Small intestine (tissue), 7 donors: ENCODE data around the gene CPSF3. TPM values are rescaled to one million over a fixed set of nuclear protein-coding genes. Genes with fewer than 3 reads are reported as not detected.
"Not testable (repeated sequence)": the region's sequence is repeated elsewhere in the genome, so short reads cannot be mapped to it uniquely, and the experiment has no call there.

Source experiments
- DNase-seq, 2 donors: peaks; one replicate each; pipeline versions ENCODE4 v3.0.0 to v3.0.0-alpha.2; 2013
- FAIRE-seq: peaks from 2 replicates; lab custom pipeline; 2012; peaks lifted over from hg19 to GRCh38; lab: Jason Lieb, UNC
- H3K27ac ChIP-seq, 3 donors: one replicate each; pipeline ENCODE4 v1.5.1; 2013; ENCODE audit warnings: low read length in 2 of 3, mild to moderate bottlenecking in 2 of 3, control low read depth in 1 of 3, inconsistent platforms in 1 of 3, low read depth in 1 of 3, moderate library complexity in 1 of 3
- H3K27me3 ChIP-seq, 3 donors: one replicate each; pipeline ENCODE4 v1.6.1; 2013; ENCODE audit warnings: low read length in 3 of 3, inconsistent platforms in 1 of 3; ENCODE audit not compliant: control insufficient read depth in 3 of 3, insufficient read depth in 3 of 3
- H3K36me3 ChIP-seq, 3 donors: one replicate each; pipeline ENCODE4 v1.6.1; 2013; ENCODE audit warnings: low read length in 3 of 3, inconsistent platforms in 1 of 3, low read depth in 1 of 3, mild to moderate bottlenecking in 1 of 3, moderate library complexity in 1 of 3; ENCODE audit not compliant: control insufficient read depth in 3 of 3, insufficient read depth in 2 of 3
- H3K4me1 ChIP-seq, 3 donors: one replicate each; pipeline ENCODE4 v1.6.1; 2013; ENCODE audit warnings: low read length in 2 of 3, inconsistent platforms in 1 of 3, low read depth in 1 of 3, mild to moderate bottlenecking in 1 of 3, moderate library complexity in 1 of 3; ENCODE audit not compliant: control insufficient read depth in 3 of 3, insufficient read depth in 2 of 3
- H3K4me3 ChIP-seq, 3 donors: one replicate each; pipeline ENCODE4 v1.5.1; 2013; ENCODE audit warnings: low read length in 3 of 3, control low read depth in 1 of 3, inconsistent platforms in 1 of 3, low read depth in 1 of 3, mild to moderate bottlenecking in 1 of 3, moderate library complexity in 1 of 3
- H3K9me3 ChIP-seq, 2 donors: one replicate each; pipeline ENCODE4 v1.6.1; 2013; ENCODE audit warnings: low read depth in 1 of 2, low read length in 1 of 2; ENCODE audit not compliant: control insufficient read depth in 2 of 2, insufficient read depth in 1 of 2
- WGBS, 3 donors: extraction: QIAGEN DNeasy Blood & Tissue Kit; methylation state at CpG; one replicate each; pipeline ENCODE4 v1.1.7; 2013; 5-methylcytosine and 5-hydroxymethylcytosine counted together
- polyA plus RNA-seq, 4 donors: library from polyadenylated mRNA; stranded (reverse) in 3 of 4; unstranded in 1 of 4; fragments of 200-250 nt in 3 of 4; fragments of 120-200 nt in 1 of 4; gene quantifications; one replicate each; pipeline versions ENCODE4 v1.2.1 to v1.2.3, GENCODE V29; 2013
- donor health status: healthy with polysubstance abuse.
- donor health status: control.
- donor health status: control.
- donor health status: Bipolar disorder and iron deficiency.
- donor health status: healthy.

Gene CPSF3
- polyA plus RNA-seq, 4 donors = 11.1 to 34.8 (median 18.4) TPM

GRCh38 chr2:9390991-9391390 is 32.5 kb upstream of the CPSF3 start:
- no peak for FAIRE-seq

GRCh38 chr2:9391961-9392720 is 31.3 kb upstream of the CPSF3 start:
- 90 to 93% (median 91%) methylated on average over 13 of the region's 13 CpGs for WGBS, 3 donors
- no peaks in the 10 kb centered on the region for H3K27me3 ChIP-seq
- DNase-seq (no peak), FAIRE-seq (no peak)
- peaks cover 0 to 85% (median 7%) of the 10 kb centered on the region in 3 donors for H3K36me3 ChIP-seq
- H3K27ac ChIP-seq = no peak overlapping the region
- H3K9me3 ChIP-seq = no peaks in the 10 kb centered on the region
- no peak overlapping the region for H3K4me3 ChIP-seq
- no peaks in the 10 kb centered on the region for H3K4me1 ChIP-seq

More at GRCh38 chr2:9390991-9391390, 32.5 kb upstream of the CPSF3 start:
- WGBS, 3 donors = 93 to 95% (median 93%) methylated on average over 19 of the region's 19 CpGs
- no peak for DNase-seq
- H3K27ac ChIP-seq = no peak overlapping the region
- no peaks in the 10 kb centered on the region for H3K27me3 ChIP-seq
- no peak overlapping the region for H3K4me3 ChIP-seq
- peaks cover 0 to 81% (median 10%) of the 10 kb centered on the region in 3 donors for H3K36me3 ChIP-seq
- H3K9me3 ChIP-seq = no peaks in the 10 kb centered on the region
- H3K4me1 ChIP-seq = no peaks in the 10 kb centered on the region

DNA sequence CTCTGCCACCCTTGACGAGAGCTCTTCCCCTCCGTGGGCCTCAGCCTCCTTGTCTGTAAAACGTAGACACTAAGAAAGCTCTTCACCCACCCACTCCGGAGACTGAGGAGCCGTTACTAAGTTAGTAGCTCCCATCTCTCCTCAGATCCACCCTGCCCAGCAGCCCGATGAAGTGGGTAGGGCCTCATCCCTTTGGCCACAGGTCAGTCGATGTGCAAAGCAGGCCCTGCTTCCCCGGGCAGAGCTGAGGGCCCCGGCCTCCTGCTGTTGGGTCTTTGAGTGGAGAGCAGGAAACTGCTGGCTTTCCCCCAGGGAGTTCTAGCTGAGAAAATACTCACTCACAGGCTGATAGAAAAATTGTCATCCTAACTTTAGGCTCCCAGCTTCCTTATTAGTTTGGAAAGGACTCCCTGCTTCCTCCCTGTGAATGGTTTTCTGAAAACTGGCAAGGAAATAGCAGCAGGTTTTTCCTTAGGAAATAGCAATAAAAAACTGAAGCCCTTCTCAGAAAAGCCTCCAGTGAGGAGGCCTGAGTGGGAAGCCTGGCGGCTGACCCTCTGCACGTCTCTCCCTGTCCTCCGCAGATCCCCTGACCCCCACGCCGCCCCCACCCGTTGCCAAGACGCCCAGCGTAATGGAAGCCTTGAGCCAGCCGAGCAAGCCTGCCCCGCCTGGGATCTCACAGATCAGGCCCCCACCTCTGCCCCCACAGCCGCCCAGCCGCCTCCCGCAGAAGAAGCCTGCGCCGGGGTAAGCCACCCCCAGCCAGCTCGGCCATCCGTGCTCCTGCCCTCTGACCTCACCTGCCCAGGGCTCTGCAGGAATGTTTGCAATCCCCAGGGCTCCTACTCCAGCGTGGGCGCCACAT is 30.3 kb upstream of the CPSF3 start:
- DNase-seq (no peak), FAIRE-seq (no peak)
- Histone ChIP-seq H3K4me3 (no peak overlapping the region), H3K36me3 (peaks cover 0 to 84% (median 7%) of the 10 kb centered on the region in 3 donors), H3K27ac (peak overlapping the region in 1 of 3 donors; percentile 22), H3K27me3 (no peaks in the 10 kb centered on the region), H3K9me3 (no peaks in the 10 kb centered on the region), H3K4me1 (no peaks in the 10 kb centered on the region)
- WGBS, 3 donors = 72 to 86% (median 84%) methylated on average over 24 to 28 of the region's 28 CpGs

DNA sequence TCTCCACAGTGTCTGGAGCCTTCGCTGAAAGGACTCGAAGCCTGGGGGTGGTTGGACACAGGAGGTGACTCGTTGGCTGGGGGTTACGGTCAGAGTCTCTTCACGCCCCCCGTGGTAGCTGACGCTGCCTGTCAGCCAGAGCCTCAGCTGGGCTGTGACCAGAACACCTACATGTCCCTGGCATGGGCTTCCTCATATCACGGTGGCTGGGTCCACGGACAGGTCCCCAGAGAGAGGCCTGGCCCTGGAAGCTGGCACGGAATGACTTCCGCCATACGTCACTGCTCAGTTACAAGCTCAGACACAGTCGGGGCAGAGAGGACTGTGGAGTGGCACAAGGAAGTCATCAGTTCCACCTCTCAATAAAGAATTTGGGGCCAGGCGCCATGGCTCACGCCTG is 28.6 kb upstream of the CPSF3 start:
- Histone ChIP-seq H3K4me3 (no peak overlapping the region), H3K27ac (no peak overlapping the region), H3K27me3 (no peaks in the 10 kb centered on the region), H3K9me3 (no peaks in the 10 kb centered on the region), H3K36me3 (peaks cover 0 to 79% (median 7%) of the 10 kb centered on the region in 3 donors), H3K4me1 (no peaks in the 10 kb centered on the region)
- FAIRE-seq = no peak
- 92 to 93% (median 92%) methylated on average over 15 of the region's 15 CpGs for WGBS, 3 donors
- no peak for DNase-seq

DNA sequence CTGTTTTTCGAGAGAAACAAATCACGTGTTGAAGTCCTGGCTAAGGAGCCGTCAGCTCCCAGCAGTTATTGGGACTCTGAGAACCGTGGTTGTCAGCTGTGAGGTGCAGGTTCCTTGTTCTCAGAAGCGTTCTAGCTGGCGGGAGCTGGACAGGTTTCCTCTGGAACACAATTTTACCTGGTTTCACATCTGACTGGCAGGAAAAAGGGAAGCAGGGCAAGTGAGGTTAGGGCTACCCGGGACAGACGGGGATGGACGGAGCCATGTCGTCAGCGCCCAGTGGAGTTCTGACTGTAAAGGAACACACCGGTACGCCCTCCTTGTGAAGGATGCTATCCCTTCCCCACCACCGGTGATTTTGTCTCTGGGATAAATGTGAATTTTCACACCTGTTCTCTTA is 26.3 kb upstream of the CPSF3 start:
- WGBS, 3 donors = 94 to 95% (median 95%) methylated on average over 14 of the region's 14 CpGs
- no peaks in the 10 kb centered on the region for H3K27me3 ChIP-seq
- no peaks in the 10 kb centered on the region for H3K9me3 ChIP-seq
- DNase-seq (no peak), FAIRE-seq (no peak)
- no peak overlapping the region for H3K27ac ChIP-seq
- H3K4me1 ChIP-seq = no peaks in the 10 kb centered on the region
- H3K36me3 ChIP-seq = peaks cover 0 to 77% (median 5%) of the 10 kb centered on the region in 3 donors
- H3K4me3 ChIP-seq = no peak overlapping the region

DNA sequence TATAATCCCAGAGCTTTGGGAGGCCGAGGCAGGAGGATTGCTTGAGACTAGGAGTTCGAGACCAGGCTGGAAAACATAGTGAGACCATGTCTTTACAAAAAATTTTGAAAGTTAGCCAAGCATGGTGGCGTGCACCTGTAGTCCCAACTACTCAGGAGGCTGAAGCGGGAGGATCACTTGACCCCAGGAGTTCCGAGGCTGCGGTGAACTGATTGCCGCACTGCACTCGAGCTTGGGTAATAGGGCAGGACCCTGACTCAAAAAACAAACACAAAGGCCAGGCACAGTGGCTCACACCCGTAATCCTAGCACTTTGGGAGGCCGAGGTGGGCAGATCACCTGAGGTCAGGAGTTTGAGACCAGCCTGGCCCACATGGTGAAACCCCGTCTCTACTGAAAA is 25.2 kb upstream of the CPSF3 start:
- WGBS, 3 donors = 95 to 96% (median 95%) methylated on average over 11 of the region's 11 CpGs
- H3K4me1 ChIP-seq, H3K27ac ChIP-seq, H3K27me3 ChIP-seq, H3K9me3 ChIP-seq, FAIRE-seq, H3K4me3 ChIP-seq, DNase-seq: not testable (repeated sequence)
- peaks cover 2 to 76% (median 4%) of the 10 kb centered on the region in 3 donors for H3K36me3 ChIP-seq

GRCh38 chr2:9398881-9399780 is 24.3 kb upstream of the CPSF3 start:
- Histone ChIP-seq H3K36me3 (peaks cover 0 to 72% (median 2%) of the 10 kb centered on the region in 3 donors), H3K4me3 (no peak overlapping the region), H3K9me3 (no peaks in the 10 kb centered on the region), H3K27me3 (no peaks in the 10 kb centered on the region), H3K27ac (no peak overlapping the region), H3K4me1 (no peaks in the 10 kb centered on the region)
- FAIRE-seq = no peak
- no peak for DNase-seq
- WGBS, 3 donors = 79 to 89% (median 85%) methylated on average over 20 of the region's 20 CpGs
